GM12874 (cell line): ENCODE measurements around the gene HHEX.

Experiments
- TF ChIP-seq, protein P1 (sequence below): IDR thresholded peaks from 2 replicates; pipeline ENCODE4 v1.5.1; 2011; ENCODE audit warnings: low read depth, mild to moderate bottlenecking, control low read depth, low read length, moderate library complexity; ENCODE audit not compliant: insufficient read depth

Gene HHEX

DNA sequence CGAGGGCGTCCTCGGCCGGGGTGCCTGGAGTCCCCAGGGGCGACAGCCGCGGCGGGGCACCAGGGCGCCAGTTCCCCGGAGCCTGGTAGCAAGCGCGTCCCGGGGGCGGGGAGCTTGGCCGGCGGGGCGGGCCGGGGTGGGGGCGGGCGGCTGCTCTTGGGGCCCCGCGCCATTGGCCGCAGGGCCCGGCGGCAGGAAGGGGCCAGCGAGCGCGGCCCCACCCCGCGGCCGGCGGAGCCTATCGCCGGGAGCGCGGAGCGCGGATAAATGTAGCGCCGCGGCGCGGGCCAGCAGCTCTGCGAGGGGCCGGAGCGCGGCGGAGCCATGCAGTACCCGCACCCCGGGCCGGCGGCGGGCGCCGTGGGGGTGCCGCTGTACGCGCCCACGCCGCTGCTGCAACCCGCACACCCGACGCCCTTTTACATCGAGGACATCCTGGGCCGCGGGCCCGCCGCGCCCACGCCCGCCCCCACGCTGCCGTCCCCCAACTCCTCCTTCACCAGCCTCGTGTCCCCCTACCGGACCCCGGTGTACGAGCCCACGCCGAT is at the start of gene HHEX:
TSS of gene HHEX (plus strand) at position 293 of the 548 bp plus-strand sequence. CDS start at position 325, 32 bp downstream.
- TF ChIP-seq, protein P1, sequence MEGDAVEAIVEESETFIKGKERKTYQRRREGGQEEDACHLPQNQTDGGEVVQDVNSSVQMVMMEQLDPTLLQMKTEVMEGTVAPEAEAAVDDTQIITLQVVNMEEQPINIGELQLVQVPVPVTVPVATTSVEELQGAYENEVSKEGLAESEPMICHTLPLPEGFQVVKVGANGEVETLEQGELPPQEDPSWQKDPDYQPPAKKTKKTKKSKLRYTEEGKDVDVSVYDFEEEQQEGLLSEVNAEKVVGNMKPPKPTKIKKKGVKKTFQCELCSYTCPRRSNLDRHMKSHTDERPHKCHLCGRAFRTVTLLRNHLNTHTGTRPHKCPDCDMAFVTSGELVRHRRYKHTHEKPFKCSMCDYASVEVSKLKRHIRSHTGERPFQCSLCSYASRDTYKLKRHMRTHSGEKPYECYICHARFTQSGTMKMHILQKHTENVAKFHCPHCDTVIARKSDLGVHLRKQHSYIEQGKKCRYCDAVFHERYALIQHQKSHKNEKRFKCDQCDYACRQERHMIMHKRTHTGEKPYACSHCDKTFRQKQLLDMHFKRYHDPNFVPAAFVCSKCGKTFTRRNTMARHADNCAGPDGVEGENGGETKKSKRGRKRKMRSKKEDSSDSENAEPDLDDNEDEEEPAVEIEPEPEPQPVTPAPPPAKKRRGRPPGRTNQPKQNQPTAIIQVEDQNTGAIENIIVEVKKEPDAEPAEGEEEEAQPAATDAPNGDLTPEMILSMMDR = no peak

DNA sequence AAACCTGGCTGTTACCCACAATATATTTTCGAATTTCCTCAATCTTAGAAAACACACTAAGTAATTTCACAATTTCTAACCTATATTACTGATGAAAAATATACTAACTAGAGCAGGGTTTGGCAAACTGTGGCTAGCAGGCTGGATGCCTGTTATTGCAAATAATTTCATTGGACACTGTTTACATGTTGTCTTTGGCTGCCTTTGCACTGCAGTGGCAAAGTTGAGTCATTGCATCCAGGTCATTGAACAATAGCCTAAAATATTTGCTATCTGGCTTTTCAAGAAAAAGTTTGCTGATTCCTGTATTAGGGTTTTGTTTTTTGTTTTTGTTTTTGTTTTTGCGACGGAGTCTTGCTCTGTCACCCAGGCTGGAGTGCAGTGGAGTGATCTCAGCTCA is 49.6 kb upstream of the HHEX start:
- TF ChIP-seq, protein P1 = no peak

DNA sequence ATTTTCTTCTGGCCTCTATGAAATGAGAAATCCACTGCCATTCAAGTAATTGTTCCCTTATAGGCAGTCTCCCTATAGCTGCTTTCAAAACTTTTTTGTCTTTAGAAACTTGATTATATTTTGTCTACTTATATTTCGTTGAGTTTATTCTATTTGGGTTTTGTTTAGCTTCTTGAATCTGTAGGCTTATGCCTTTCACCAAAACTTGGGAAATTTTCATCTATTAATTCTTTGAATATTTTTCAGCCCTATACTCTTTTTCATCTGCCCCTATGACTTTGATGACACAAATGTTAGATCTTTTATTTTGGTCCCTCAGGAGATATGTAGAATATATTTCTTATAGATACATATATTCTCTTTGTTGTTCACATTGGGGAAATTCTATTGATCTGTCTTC is 48.3 kb upstream of the HHEX start:
- TF ChIP-seq, protein P1 = no peak

DNA sequence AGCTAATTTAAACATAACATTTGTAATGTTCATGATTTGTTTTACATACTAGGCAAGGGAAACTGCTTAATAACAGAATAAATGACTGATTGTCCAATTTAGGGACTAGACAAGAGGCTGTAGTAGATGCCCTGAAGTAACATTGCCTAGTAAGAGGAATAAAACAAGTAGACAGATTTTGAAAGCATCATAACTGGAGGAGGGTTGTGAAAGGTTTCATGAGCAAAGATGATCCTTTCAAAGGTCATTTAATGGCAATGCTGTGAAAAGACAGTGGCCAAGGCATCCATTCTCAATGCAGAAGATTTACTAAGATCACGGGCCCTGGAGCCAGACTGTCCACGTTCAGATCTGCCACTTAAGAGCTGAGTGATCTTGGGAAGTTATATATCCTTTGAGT is 44.8 kb upstream of the HHEX start:
- TF ChIP-seq, protein P1 = no peak

DNA sequence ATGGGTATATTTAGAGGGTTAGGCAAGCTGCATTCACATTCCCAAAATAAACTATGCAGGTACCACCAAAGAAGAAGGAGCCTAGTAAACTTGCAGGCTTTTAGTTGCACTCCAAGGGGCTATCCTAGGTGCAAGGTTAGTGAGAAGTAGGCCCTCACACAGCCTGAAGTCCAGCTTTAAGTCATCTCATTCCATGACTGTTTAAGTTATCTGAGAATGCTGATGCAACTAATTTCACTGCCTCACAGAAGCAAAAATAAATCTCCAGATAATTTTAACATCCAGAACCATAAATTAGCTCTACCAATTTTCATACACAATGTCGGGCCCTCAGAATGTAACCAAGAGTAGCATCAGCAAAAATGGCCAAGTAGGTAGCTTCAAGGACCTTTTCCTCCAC is 34.3 kb upstream of the HHEX start:
- TF ChIP-seq, protein P1 = no peak

DNA sequence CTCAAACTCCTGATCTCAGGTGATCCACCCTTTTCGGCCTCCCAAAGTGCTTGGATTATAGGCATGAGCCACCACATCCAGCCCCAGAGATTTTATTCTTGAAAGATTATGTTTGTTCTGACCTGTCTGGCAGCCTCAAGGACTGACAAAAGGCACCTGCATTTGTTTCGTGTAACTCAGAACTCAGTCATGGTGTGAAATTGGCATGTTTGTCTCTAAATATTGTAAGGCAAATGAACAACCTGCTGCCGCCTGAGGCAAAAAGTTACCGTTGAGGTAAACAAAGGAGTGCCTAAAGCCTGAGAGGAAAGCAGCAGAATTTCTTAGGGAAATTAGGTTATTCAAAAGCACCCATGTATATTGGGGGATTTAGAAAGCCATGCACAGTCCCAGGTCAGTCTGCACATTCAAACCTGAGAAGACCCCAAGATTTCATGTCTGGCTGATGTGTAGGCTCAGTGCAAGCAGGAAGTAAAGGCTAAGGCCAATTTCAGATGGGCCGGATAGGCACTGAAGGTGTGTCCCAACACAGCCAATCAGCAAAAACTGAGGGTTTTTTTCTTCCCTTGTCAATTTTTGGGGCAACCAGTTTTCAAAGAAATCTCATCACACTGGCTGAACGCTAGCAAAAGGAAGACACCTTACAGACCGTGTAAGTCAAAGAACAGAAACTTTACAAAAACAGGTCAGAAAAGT is 33.3 kb upstream of the HHEX start:
- TF ChIP-seq, protein P1 = no peak

DNA sequence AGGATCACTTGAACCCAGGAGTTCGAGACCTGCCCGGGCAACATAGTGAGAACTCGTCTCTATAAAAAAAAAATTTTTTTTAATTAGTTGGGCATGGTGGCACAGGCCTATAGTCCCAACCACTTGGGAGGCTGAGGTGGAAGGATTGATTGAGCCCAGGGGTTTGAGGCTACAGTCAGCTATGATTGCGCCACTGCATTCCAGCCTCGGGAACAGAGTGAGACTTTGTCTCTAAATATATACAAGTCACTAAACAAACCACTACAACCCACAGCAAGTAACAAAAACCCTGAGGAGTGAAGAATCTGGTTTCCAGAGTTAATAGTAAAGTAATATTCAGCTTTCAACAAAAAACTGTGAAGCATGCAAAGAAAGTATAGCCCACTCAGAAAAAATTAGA is 32.7 kb upstream of the HHEX start:
- TF ChIP-seq, protein P1 = no peak
